ENCODE results near the gene CFAP221. TPM values are rescaled to one million over a fixed set of nuclear protein-coding genes. Genes with fewer than 3 reads are reported as not detected.

The CFAP221 gene
- total RNA-seq, 1 donor from 2014 or later = 0.61 TPM

DNA sequence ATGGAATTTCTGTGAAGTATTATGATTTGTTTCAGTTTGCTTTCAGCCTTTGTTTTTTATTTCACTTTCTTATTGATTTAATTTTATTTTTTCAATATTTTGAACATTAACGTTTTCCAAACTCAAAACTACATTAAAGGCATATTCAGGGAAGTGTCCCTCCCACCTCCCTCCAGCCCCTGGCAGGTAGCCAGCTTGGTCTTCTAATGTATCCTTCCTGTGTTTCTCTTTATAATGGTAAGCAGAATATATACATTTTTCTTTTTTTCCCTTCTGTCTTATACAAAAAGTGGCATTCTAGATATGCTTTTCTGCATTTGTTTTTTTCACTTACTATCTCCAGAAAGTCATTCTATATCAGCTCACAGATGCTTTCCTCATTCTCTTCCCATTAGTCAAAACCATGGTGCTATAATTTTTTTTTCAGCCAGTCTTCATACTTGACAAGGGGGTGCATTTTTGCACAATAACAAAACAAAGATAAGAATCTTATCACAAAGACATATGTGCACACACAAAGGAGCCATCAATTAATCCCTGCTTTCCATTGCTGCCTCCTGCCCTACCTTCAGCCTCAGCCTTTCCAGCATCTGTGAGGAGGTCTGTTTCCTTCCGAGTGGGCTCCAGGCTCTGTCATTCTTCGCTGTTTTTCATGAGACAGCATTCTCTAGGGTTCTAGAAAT is 101.1 kb downstream of the CFAP221 start:
- H3K4me2 ChIP-seq (ENCODE audit: low read length) = no peak overlapping the region
- peaks cover 3% of the 10 kb centered on the region for H3K27me3 ChIP-seq (ENCODE audit: insufficient read depth, low read length)
- no peak overlapping the region for H3K27ac Mint-ChIP-seq (ENCODE audit: unreplicated experiment)

DNA sequence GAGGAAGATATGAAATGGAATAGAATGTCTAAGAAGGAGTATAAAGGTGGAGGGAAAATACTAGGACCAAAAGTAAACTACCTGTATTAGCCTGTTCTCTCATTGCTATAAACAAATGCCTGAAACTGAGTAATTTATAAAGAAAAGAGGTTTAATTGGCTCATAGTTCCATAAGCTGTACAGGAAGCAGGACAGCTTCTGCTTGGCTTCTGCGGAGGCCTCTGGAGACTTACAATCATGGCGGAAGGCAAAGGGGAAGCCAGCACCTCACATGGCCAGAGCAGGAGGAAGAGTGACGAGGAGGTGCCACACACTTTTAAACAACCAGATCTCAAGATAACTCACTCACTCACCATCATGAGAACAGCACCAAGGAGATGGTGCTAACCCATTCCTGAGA is 101.9 kb downstream of the CFAP221 start:
- Histone ChIP-seq H3K79me2 (ENCODE audit: insufficient read depth, low read length) (no peaks in the 10 kb centered on the region), H4K20me1 (ENCODE audit: insufficient read depth, low read length) (no peaks in the 10 kb centered on the region), H3K36me3 (ENCODE audit: insufficient read depth, low read length) (no peaks in the 10 kb centered on the region), H3K9ac (ENCODE audit: low read length) (no peak overlapping the region), H3K27me3 (ENCODE audit: insufficient read depth, low read length) (no peaks in the 10 kb centered on the region), H3K9me3 (ENCODE audit: insufficient read depth, low read depth, low read length) (peaks cover 6% of the 10 kb centered on the region), H3K4me3 (ENCODE audit: insufficient read depth, low read depth, low read length) (no peak overlapping the region), H2AFZ (ENCODE audit: low read depth, low read length) (no peak overlapping the region), H3K4me2 (ENCODE audit: low read length) (no peak overlapping the region), H3K27ac (ENCODE audit: low read depth, low read length) (no peak overlapping the region), H3K4me1 (ENCODE audit: insufficient read depth, low read length) (peaks cover 9% of the 10 kb centered on the region)
- DNase-seq (ENCODE audit: low read depth) = no peak
- Mint-ChIP-seq H3K27ac (ENCODE audit: unreplicated experiment) (no peak overlapping the region), H3K9me3 (ENCODE audit: unreplicated experiment) (peaks cover 2% of the 10 kb centered on the region), H3K36me3 (ENCODE audit: low read depth, unreplicated experiment) (peaks cover 3% of the 10 kb centered on the region), H3K4me3 (ENCODE audit: unreplicated experiment) (no peak overlapping the region), H3K4me1 (ENCODE audit: low read depth, unreplicated experiment) (peaks cover 5% of the 10 kb centered on the region), H3K27me3 (ENCODE audit: low read depth, unreplicated experiment) (peaks cover 7% of the 10 kb centered on the region)
- TF ChIP-seq, protein P1, sequence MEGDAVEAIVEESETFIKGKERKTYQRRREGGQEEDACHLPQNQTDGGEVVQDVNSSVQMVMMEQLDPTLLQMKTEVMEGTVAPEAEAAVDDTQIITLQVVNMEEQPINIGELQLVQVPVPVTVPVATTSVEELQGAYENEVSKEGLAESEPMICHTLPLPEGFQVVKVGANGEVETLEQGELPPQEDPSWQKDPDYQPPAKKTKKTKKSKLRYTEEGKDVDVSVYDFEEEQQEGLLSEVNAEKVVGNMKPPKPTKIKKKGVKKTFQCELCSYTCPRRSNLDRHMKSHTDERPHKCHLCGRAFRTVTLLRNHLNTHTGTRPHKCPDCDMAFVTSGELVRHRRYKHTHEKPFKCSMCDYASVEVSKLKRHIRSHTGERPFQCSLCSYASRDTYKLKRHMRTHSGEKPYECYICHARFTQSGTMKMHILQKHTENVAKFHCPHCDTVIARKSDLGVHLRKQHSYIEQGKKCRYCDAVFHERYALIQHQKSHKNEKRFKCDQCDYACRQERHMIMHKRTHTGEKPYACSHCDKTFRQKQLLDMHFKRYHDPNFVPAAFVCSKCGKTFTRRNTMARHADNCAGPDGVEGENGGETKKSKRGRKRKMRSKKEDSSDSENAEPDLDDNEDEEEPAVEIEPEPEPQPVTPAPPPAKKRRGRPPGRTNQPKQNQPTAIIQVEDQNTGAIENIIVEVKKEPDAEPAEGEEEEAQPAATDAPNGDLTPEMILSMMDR (IDR thresholded peaks at IDR 0.05; ENCODE audit: insufficient read depth, low read depth, low read length) = no peak
- TF ChIP-seq EZH2 (IDR thresholded peaks at IDR 0.05; ENCODE audit: insufficient read depth, low read length) = no peak
- no peak for FAIRE-seq

More for the DNA sequence above, 101.1 kb downstream of the CFAP221 start:
- no peak overlapping the region for H3K27ac ChIP-seq (ENCODE audit: low read depth, low read length)
- Mint-ChIP-seq H3K36me3 (ENCODE audit: low read depth, unreplicated experiment) (peaks cover 3% of the 10 kb centered on the region), H3K27me3 (ENCODE audit: low read depth, unreplicated experiment) (peaks cover 11% of the 10 kb centered on the region), H3K4me3 (ENCODE audit: unreplicated experiment) (no peak overlapping the region), H3K4me1 (ENCODE audit: low read depth, unreplicated experiment) (peaks cover 3% of the 10 kb centered on the region), H3K9me3 (ENCODE audit: unreplicated experiment) (peaks cover 2% of the 10 kb centered on the region)
- H3K9me3 ChIP-seq (ENCODE audit: insufficient read depth, low read depth, low read length) = peaks cover 6% of the 10 kb centered on the region
- H3K79me2 ChIP-seq (ENCODE audit: insufficient read depth, low read length) = no peaks in the 10 kb centered on the region
- no peaks in the 10 kb centered on the region for H4K20me1 ChIP-seq (ENCODE audit: insufficient read depth, low read length)
- peak; percentile 86 for DNase-seq (ENCODE audit: low read depth)
- peaks cover 9% of the 10 kb centered on the region for H3K4me1 ChIP-seq (ENCODE audit: insufficient read depth, low read length)
- H3K36me3 ChIP-seq (ENCODE audit: insufficient read depth, low read length) = no peaks in the 10 kb centered on the region
- H3K4me3 ChIP-seq (ENCODE audit: insufficient read depth, low read depth, low read length) = no peak overlapping the region
- no peak overlapping the region for H3K9ac ChIP-seq (ENCODE audit: low read length)
- TF ChIP-seq, protein P1 (IDR thresholded peaks at IDR 0.05; ENCODE audit: insufficient read depth, low read depth, low read length) = no peak
- TF ChIP-seq EZH2 (IDR thresholded peaks at IDR 0.05; ENCODE audit: insufficient read depth, low read length) = no peak
- no peak overlapping the region for H2AFZ ChIP-seq (ENCODE audit: low read depth, low read length)
- no peak for FAIRE-seq

Measured in astrocyte (in vitro differentiated cells and primary cell).